ENCODE measurements around the gene KCNIP3. TPM values are rescaled to one million over a fixed set of nuclear protein-coding genes. Genes with fewer than 3 reads are reported as not detected.

The KCNIP3 gene
- total RNA-seq, 2 experiments from 2014 or later, result 0.52 TPM; not detected in 1

DNA sequence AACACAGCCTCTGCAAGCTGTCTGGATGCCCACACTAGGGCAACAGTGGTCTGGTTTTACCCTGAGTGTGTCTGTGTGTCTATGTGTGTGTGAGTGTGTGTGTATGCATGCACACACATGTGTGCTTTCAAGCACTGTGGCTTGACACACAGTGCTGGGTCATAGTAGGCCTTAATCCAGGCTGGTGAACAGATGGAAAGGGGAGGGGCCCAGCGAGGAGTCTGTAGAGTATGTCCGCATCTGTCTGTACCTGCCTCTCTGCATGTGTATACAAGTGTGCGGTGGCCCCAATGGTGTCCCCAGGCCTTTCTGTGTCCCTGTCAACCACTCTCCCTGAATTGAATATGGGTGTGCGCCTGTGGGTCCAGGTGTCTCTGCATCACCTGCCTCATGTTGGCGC, 9.3 kb upstream of the KCNIP3 start:
- TF ChIP-seq, protein P1, sequence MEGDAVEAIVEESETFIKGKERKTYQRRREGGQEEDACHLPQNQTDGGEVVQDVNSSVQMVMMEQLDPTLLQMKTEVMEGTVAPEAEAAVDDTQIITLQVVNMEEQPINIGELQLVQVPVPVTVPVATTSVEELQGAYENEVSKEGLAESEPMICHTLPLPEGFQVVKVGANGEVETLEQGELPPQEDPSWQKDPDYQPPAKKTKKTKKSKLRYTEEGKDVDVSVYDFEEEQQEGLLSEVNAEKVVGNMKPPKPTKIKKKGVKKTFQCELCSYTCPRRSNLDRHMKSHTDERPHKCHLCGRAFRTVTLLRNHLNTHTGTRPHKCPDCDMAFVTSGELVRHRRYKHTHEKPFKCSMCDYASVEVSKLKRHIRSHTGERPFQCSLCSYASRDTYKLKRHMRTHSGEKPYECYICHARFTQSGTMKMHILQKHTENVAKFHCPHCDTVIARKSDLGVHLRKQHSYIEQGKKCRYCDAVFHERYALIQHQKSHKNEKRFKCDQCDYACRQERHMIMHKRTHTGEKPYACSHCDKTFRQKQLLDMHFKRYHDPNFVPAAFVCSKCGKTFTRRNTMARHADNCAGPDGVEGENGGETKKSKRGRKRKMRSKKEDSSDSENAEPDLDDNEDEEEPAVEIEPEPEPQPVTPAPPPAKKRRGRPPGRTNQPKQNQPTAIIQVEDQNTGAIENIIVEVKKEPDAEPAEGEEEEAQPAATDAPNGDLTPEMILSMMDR (IDR thresholded peaks at IDR 0.05), result no peak
- Mint-ChIP-seq H3K36me3 (ENCODE audit: low read depth) (no peaks in the 10 kb centered on the region), H3K27me3 (no peaks in the 10 kb centered on the region), H3K9me3 (peaks cover 9% of the 10 kb centered on the region), H3K4me3 (no peak overlapping the region), H3K27ac (no peak overlapping the region), H3K4me1 (ENCODE audit: low read depth) (no peaks in the 10 kb centered on the region)
- H3K9me3 ChIP-seq (ENCODE audit: control insufficient read depth in 1 of 2, insufficient read depth in 1 of 2, low read length in 2 of 2), result peaks cover 17 to 28% of the 10 kb centered on the region in 2 experiments
- no peaks in the 10 kb centered on the region for H3K36me3 ChIP-seq (ENCODE audit: insufficient read depth, low read length)
- no peak for ATAC-seq (ENCODE audit: poor library complexity)
- POLR2A ChIA-PET, result no interaction called here
- no peak overlapping the region for H3K27ac ChIP-seq (ENCODE audit: low read depth in 1 of 2, low read length in 2 of 2)
- H3K27me3 ChIP-seq (ENCODE audit: control insufficient read depth in 1 of 2, insufficient read depth in 2 of 2, low read length in 2 of 2), result no peaks in the 10 kb centered on the region
- H3K4me1 ChIP-seq (ENCODE audit: insufficient read depth, low read length), result no peaks in the 10 kb centered on the region
- intact Hi-C loops (cut with DNase I, micrococcal nuclease), result no loop called here
- H3K4me3 ChIP-seq (ENCODE audit: low read length), result no peak overlapping the region
- CTCF ChIA-PET, result no interaction called here
- no peak for DNase-seq

DNA sequence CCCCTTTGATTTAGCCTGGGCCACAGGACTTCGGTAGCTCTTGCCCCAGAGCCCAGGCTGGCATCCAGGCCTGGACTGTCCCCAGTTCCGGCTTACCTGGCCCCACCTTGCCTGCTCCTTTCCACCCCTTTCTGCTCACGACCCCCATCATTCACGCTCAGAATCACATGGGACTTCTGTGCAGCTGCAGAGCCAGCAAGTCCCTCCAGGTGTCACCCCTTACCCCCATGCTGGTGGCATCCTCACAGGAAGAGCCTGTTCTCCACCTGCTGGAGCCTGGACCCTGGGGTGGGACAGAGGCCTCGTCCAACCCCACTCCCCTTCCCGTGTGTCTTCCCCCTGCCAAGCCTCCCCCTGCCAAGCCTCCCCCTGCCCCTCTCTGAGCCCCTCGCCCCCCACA, 7.9 kb upstream of the KCNIP3 start:
- DNase-seq, result no peak
- POLR2A ChIA-PET, result no interaction called here
- no peaks in the 10 kb centered on the region for H3K4me1 ChIP-seq (ENCODE audit: insufficient read depth, low read length)
- H3K4me3 ChIP-seq (ENCODE audit: low read length), result no peak overlapping the region
- intact Hi-C loops (cut with DNase I, micrococcal nuclease), result no loop called here
- Mint-ChIP-seq H3K36me3 (ENCODE audit: low read depth) (no peaks in the 10 kb centered on the region), H3K27ac (no peak overlapping the region), H3K4me3 (no peak overlapping the region), H3K27me3 (no peaks in the 10 kb centered on the region), H3K4me1 (ENCODE audit: low read depth) (no peaks in the 10 kb centered on the region), H3K9me3 (peaks cover 9% of the 10 kb centered on the region)
- CTCF ChIA-PET, result no interaction called here
- TF ChIP-seq, protein P1 (IDR thresholded peaks at IDR 0.05), result no peak
- H3K27me3 ChIP-seq (ENCODE audit: control insufficient read depth in 1 of 2, insufficient read depth in 2 of 2, low read length in 2 of 2), result no peaks in the 10 kb centered on the region
- peaks cover 17 to 43% of the 10 kb centered on the region in 2 experiments for H3K9me3 ChIP-seq (ENCODE audit: control insufficient read depth in 1 of 2, insufficient read depth in 1 of 2, low read length in 2 of 2)
- no peaks in the 10 kb centered on the region for H3K36me3 ChIP-seq (ENCODE audit: insufficient read depth, low read length)
- ATAC-seq (ENCODE audit: poor library complexity), result no peak
- no peak overlapping the region for H3K27ac ChIP-seq (ENCODE audit: low read depth in 1 of 2, low read length in 2 of 2)

DNA sequence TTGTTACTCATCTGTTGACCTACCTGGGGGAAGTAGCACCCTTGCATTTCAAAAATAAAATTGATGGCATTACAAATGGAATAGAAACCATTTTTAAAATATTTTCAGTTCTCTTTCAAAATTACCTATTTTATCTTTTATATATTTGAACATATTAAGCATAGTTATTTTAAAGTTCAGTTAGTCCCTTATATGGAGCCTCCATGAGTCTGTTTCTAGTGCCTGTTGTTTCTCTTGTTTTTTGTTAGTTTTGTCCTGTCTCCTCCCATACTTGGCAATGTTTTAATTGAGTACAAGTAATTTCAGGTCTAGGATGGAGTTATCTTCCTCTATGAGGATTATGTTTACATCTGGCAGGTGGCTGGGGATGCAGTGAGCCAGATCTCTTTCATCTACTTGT, 5.9 kb upstream of the KCNIP3 start:
- H3K4me1 ChIP-seq (ENCODE audit: insufficient read depth, low read length), result no peaks in the 10 kb centered on the region
- Mint-ChIP-seq H3K27me3 (no peaks in the 10 kb centered on the region), H3K4me1 (ENCODE audit: low read depth) (no peaks in the 10 kb centered on the region), H3K9me3 (peaks cover 9% of the 10 kb centered on the region), H3K27ac (no peak overlapping the region), H3K4me3 (no peak overlapping the region), H3K36me3 (ENCODE audit: low read depth) (no peaks in the 10 kb centered on the region)
- H3K27ac ChIP-seq (ENCODE audit: low read depth in 1 of 2, low read length in 2 of 2), result no peak overlapping the region
- ATAC-seq (ENCODE audit: poor library complexity), result no peak
- TF ChIP-seq, protein P1 (IDR thresholded peaks at IDR 0.05), result no peak
- peaks cover 17 to 51% of the 10 kb centered on the region in 2 experiments for H3K9me3 ChIP-seq (ENCODE audit: control insufficient read depth in 1 of 2, insufficient read depth in 1 of 2, low read length in 2 of 2)
- intact Hi-C loops (cut with DNase I, micrococcal nuclease), result no loop called here
- H3K4me3 ChIP-seq (ENCODE audit: low read length), result no peak overlapping the region
- CTCF ChIA-PET, result no interaction called here
- DNase-seq, result no peak
- POLR2A ChIA-PET, result no interaction called here
- H3K36me3 ChIP-seq (ENCODE audit: insufficient read depth, low read length), result no peaks in the 10 kb centered on the region
- no peaks in the 10 kb centered on the region for H3K27me3 ChIP-seq (ENCODE audit: control insufficient read depth in 1 of 2, insufficient read depth in 2 of 2, low read length in 2 of 2)

All from CD4-positive, alpha-beta T cell (primary cell).